GM18868 (cell line): Measurements from ENCODE around the gene ASTN1.

Source experiments
- ATAC-seq: cut with Tn5 transposase; IDR thresholded peaks from one replicate; pipeline ENCODE4 v1.9.1; 2021; ENCODE audit warnings: mild to moderate bottlenecking, moderate library complexity; ENCODE audit not compliant: unreplicated experiment

ASTN1 gene

GRCh38 chr1:177045151-177045550, 119.4 kb downstream of the ASTN1 start:
- ATAC-seq: no peak

GRCh38 chr1:177044390-177044789, 120.1 kb downstream of the ASTN1 start:
- no peak for ATAC-seq

GRCh38 chr1:177043597-177043996, 120.9 kb downstream of the ASTN1 start:
- ATAC-seq: no peak

GRCh38 chr1:177035586-177035985, 128.9 kb downstream of the ASTN1 start:
- no peak for ATAC-seq

- no peak for ATAC-seq
Measured at GRCh38 chr1:177033628-177034027, 130.9 kb downstream of the ASTN1 start.

GRCh38 chr1:177032434-177032833, 132.1 kb downstream of the ASTN1 start:
- ATAC-seq: no peak

- ATAC-seq: no peak
Measured at GRCh38 chr1:177024623-177025022, 139.9 kb downstream of the ASTN1 start.

GRCh38 chr1:177023726-177024125, 140.8 kb downstream of the ASTN1 start:
- no peak for ATAC-seq

GRCh38 chr1:177023249-177023648, 141.3 kb downstream of the ASTN1 start:
- ATAC-seq: no peak

- no peak for ATAC-seq
Measured at GRCh38 chr1:177021687-177022086, 142.8 kb downstream of the ASTN1 start.

- ATAC-seq: no peak
Measured at GRCh38 chr1:177020851-177021589, 143.5 kb downstream of the ASTN1 start.

GRCh38 chr1:177017287-177017852, 147.1 kb downstream of the ASTN1 start:
- ATAC-seq: no peak

- ATAC-seq: no peak
Measured at GRCh38 chr1:177014325-177014724, 150.2 kb downstream of the ASTN1 start.

- ATAC-seq: no peak
Measured at GRCh38 chr1:177012342-177012925, 152.1 kb downstream of the ASTN1 start.

GRCh38 chr1:177011508-177011907, 153.0 kb downstream of the ASTN1 start:
- no peak for ATAC-seq

- no peak for ATAC-seq
Measured at GRCh38 chr1:177010211-177010825, 154.2 kb downstream of the ASTN1 start.

- ATAC-seq: no peak
Measured at GRCh38 chr1:177008653-177009052, 155.9 kb downstream of the ASTN1 start.

- no peak for ATAC-seq
Measured at GRCh38 chr1:177007437-177008161, 156.9 kb downstream of the ASTN1 start.

- no peak for ATAC-seq
Measured at GRCh38 chr1:177002891-177003290, 161.6 kb downstream of the ASTN1 start.

- ATAC-seq: no peak
Measured at GRCh38 chr1:177001556-177001955, 163.0 kb downstream of the ASTN1 start.

GRCh38 chr1:176998183-176998795, 166.2 kb downstream of the ASTN1 start:
- ATAC-seq: no peak
